AG09319 (cell line): ENCODE data around the gene SLIT3.

Source experiments
- DNase-seq: peaks from one replicate; pipeline ENCODE4 v3.0.0-alpha.2; 2010; ENCODE audit warnings: low read depth; ENCODE audit errors: extremely low read depth
- CTCF ChIP-seq: IDR thresholded peaks from 2 replicates; pipeline ENCODE4 v1.5.1; 2011; ENCODE audit warnings: low read depth, mild to moderate bottlenecking, inconsistent platforms, low read length, moderate library complexity

Gene SLIT3

GRCh38 chr5:169281625-169282024 is 19.3 kb downstream of the SLIT3 start:
- no peak for DNase-seq
- no peak for TF ChIP-seq CTCF

DNA sequence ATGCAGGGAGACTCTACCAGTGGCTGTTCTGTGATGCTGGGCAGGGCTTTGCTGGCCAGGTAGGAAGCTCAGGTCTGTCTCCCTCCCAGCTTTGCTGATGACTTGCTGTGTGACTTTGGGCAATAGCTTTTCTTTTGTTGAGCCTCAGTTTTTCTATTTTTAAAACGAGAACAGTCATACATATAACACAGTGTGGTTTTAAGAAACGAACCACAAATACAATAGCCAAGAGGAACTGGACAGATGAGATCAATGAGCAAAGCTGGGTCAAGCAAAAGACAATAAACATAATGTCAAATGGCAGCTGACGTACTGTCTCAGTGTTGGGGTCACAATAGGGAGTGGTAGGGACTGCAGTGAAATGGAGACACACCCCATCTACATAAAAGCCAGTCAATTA is 20.2 kb downstream of the SLIT3 start:
- TF ChIP-seq CTCF: no peak
- no peak for DNase-seq

- no peak for TF ChIP-seq CTCF
- DNase-seq: no peak
These were observed 20.7 kb downstream of the SLIT3 start for GRCh38 chr5:169280286-169280685.

GRCh38 chr5:169279125-169279524 is 21.8 kb downstream of the SLIT3 start:
- no peak for TF ChIP-seq CTCF
- no peak for DNase-seq

DNA sequence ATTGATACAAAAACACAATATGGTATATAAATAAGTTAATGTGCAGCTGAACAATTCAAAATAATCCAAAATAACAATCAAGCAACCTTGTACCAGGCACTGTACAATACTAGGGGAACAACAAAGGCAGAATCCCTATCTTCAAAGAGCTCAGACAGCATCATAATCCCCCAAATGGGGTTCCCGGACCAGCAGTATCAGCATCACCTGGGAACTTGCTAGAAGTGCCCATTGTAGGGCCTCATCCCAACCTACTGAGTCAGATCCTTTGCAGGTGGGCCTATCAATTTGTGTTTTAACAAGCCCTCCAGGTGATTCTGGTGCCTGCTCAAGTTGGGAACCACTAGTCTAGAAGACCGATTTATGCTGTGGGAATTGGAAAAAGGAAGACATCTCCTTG is 27.1 kb downstream of the SLIT3 start:
- TF ChIP-seq CTCF: no peak
- DNase-seq: no peak

DNA sequence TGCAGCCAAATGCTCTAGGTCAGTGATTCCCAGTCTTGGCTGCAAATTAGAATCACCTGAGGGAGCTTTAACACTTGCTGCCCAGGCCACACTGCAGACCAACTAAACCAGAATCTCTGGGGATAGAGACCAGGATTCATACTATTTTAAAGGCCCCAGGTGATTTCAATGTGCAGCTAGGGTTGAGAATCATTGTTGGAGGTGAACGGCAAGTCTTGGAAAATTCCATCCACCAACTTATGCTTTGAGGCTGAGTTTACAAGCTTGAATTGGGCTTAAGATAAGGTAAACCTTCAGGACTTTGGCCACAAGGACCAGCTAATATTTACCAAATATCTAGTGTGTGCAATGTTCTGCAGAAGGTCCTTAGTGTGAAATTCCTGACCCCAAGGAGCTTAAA is 27.5 kb downstream of the SLIT3 start:
- no peak for TF ChIP-seq CTCF

DNA sequence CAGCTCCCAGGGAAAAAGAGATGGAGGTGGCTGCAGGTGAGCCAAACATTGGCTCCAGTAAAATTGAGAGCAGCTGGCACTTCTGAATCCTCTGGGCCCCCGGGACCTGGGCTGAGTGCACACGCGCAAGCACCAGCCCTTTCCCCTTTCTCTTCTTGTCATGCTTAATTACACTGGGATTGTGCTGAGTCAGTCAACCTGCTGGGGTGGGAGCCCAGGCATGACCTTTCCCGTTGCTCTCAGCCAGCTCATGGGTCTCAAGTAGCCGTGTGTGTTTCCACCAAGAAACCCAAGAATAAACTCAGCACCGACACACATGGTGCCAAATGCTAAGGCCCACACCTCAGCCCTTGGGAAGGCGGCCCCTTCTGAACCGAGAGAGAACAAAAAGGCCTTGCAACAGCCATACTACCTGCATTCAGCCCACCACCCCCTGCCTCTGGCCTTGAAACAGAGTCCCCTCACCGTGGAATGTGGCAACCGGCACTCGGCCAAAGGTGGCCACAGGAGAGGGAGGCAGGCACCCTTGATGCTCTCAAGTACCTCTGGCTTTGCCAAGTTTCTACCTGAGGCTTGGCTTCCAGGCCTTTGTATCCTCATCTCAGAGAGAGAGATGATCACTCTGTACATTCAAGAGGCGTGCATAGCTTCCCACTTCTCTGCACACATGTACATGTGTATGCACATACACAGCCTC is 28.1 kb downstream of the SLIT3 start:
- no peak for TF ChIP-seq CTCF
- DNase-seq: no peak

More for the DNA sequence above, 27.5 kb downstream of the SLIT3 start:
- no peak for DNase-seq
